ENCODE results near the gene MCF2L. TPM values are rescaled to one million over a fixed set of nuclear protein-coding genes. Genes with fewer than 3 reads are reported as not detected.

Gene MCF2L
- polyA plus RNA-seq, 2 of the 4 experiments (the other 2 are of a cell fraction): 0.36 to 0.92 TPM

GRCh38 chr13:112934078-112934477, 34.9 kb upstream of the MCF2L start:
- ChIA-PET POLR2A (interaction anchor here (1.0 kb wide), 1 partner anchor 276 kb away, joined by 3 read pairs; no protein-coding TSS in a partner anchor), CTCF (no interaction called here)
- no peak for FAIRE-seq
- no peak for TF ChIP-seq NR3C1 (IDR thresholded peaks at IDR 0.05)
- TF ChIP-seq RFX5 (IDR thresholded peaks at IDR 0.05): no peak
- TF ChIP-seq HOXB13 (CRISPR knock-in tag; IDR thresholded peaks at IDR 0.05; ENCODE audit: low read depth): no peak
- TF ChIP-seq CHD4 (IDR thresholded peaks at IDR 0.05; ENCODE audit: borderline replicate concordance): no peak
- TF ChIP-seq GATA3 (IDR thresholded peaks at IDR 0.05; ENCODE audit: borderline replicate concordance): no peak
- TF ChIP-seq CHD2 (IDR thresholded peaks at IDR 0.05; ENCODE audit: low read length, partially characterized antibody): no peak
- TF ChIP-seq EP300 (IDR thresholded peaks at IDR 0.05): no peak
- no peak for TF ChIP-seq ZNF302 (CRISPR knock-in tag; IDR thresholded peaks at IDR 0.05)
- TF ChIP-seq RARB (CRISPR knock-in tag; IDR thresholded peaks at IDR 0.05): no peak
- no peak for TF ChIP-seq EHF (CRISPR knock-in tag; IDR thresholded peaks at IDR 0.05)
- Histone ChIP-seq H3K27ac (no peak overlapping the region), H3K4me1 (no peaks in the 10 kb centered on the region), H3K9me3 (no peaks in the 10 kb centered on the region), H3K4me3 (no peak overlapping the region), H3K4me2 (no peak overlapping the region)
- ATAC-seq: no peak
- no peak for DNase-seq (ENCODE audit: low read depth in 1 of 2, low spot score in 1 of 2)
- 58% methylated on average over 3 of the region's 6 CpGs for WGBS (ENCODE audit: missing lambda C conversion rate)

DNA sequence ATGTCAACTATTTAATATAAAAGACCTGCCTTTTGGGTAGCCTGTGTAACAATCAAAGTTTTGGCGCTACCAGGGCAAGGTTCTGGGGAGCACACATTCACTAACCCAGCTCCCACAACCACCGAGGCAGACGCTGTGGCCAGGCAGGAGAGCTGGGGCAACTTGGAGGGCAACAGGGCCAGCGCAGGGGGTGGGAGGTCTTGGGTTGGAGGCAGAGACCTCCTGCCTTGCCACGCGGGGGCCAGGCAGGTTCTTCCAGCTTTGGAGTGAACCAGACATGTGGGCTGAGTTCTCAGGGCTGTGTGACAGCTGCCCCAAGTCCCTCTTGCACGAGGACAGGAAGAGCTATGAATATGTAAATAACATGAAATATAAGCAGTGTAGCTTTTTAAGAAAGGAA, 30.3 kb upstream of the MCF2L start:
- ChIA-PET CTCF (interaction anchor here (0.9 kb wide), 1 partner anchor 90 kb away, joined by 3 read pairs; no protein-coding TSS in a partner anchor), POLR2A (no interaction called here)
- H3K4me1 ChIP-seq: no peaks in the 10 kb centered on the region
- no peak overlapping the region for H3K4me2 ChIP-seq
- DNase-seq (ENCODE audit: low read depth in 1 of 2, low spot score in 1 of 2): no peak
- FAIRE-seq: no peak
- no peak overlapping the region for H3K4me3 ChIP-seq
- TF ChIP-seq HDAC2 (IDR thresholded peaks at IDR 0.05) (no peak), BHLHE40 (IDR thresholded peaks at IDR 0.05; ENCODE audit: low read depth, low read length) (no peak), FOSB (CRISPR knock-in tag; IDR thresholded peaks at IDR 0.05) (no peak), NPAS2 (CRISPR knock-in tag; IDR thresholded peaks at IDR 0.05; ENCODE audit: borderline replicate concordance) (no peak), MAX (IDR thresholded peaks at IDR 0.05) (no peak)
- TF ChIP-seq, protein P1, sequence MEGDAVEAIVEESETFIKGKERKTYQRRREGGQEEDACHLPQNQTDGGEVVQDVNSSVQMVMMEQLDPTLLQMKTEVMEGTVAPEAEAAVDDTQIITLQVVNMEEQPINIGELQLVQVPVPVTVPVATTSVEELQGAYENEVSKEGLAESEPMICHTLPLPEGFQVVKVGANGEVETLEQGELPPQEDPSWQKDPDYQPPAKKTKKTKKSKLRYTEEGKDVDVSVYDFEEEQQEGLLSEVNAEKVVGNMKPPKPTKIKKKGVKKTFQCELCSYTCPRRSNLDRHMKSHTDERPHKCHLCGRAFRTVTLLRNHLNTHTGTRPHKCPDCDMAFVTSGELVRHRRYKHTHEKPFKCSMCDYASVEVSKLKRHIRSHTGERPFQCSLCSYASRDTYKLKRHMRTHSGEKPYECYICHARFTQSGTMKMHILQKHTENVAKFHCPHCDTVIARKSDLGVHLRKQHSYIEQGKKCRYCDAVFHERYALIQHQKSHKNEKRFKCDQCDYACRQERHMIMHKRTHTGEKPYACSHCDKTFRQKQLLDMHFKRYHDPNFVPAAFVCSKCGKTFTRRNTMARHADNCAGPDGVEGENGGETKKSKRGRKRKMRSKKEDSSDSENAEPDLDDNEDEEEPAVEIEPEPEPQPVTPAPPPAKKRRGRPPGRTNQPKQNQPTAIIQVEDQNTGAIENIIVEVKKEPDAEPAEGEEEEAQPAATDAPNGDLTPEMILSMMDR (IDR thresholded peaks at IDR 0.05): no peak
- no peak overlapping the region for H3K27ac ChIP-seq
- no peaks in the 10 kb centered on the region for H3K9me3 ChIP-seq
- 58% methylated on average over 4 of the region's 7 CpGs for WGBS (ENCODE audit: missing lambda C conversion rate)
- ATAC-seq: no peak

- no peak for DNase-seq (ENCODE audit: low read depth in 1 of 2, low spot score in 1 of 2)
- Histone ChIP-seq H3K4me3 (no peak overlapping the region), H3K4me1 (no peaks in the 10 kb centered on the region), H3K27ac (no peak overlapping the region), H3K4me2 (no peak overlapping the region), H3K9me3 (no peaks in the 10 kb centered on the region)
- no peak for ATAC-seq
- TF ChIP-seq HOXA7 (CRISPR knock-in tag; IDR thresholded peaks at IDR 0.05): no peak
- no peak for TF ChIP-seq HDAC2 (IDR thresholded peaks at IDR 0.05)
- WGBS (ENCODE audit: missing lambda C conversion rate): 53% methylated on average over 14 of the region's 14 CpGs
- CTCF ChIA-PET: interaction anchor here (0.8 to 1.0 kb wide), 2 partner anchors 89 to 513 kb away, joined by 3 to 4 read pairs; no protein-coding TSS in a partner anchor
- FAIRE-seq: no peak
- POLR2A ChIA-PET: no interaction called here
These were observed 28.8 kb upstream of the MCF2L start for GRCh38 chr13:112940236-112940635.

DNA sequence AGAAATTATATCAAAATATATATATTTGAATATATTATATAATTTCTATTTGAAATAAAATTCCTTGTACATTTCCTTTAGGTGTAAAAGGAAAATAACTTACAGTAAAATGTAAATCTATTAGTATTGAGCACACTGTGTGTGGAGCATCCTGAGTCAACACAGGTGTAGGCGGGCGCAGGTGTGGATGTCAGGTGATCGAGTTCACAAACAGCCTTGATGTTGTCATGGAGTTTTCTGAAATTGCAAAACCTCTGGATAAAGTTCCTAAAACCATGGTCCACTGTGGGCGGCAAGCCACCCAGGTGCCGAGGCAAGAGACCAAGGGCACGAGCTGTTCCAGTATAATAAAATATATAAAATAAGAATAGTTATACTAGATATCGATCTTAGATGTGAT, 27.7 kb upstream of the MCF2L start:
- POLR2A ChIA-PET: no interaction called here
- 88% methylated on average over 7 of the region's 7 CpGs for WGBS (ENCODE audit: missing lambda C conversion rate)
- no peak overlapping the region for H3K27ac ChIP-seq
- no peak for TF ChIP-seq HOXB13 (CRISPR knock-in tag; IDR thresholded peaks at IDR 0.05; ENCODE audit: low read depth)
- TF ChIP-seq SREBF2 (IDR thresholded peaks at IDR 0.05): no peak
- TF ChIP-seq GATA3 (IDR thresholded peaks at IDR 0.05; ENCODE audit: borderline replicate concordance): no peak
- no peak for TF ChIP-seq RCOR1 (IDR thresholded peaks at IDR 0.05; ENCODE audit: low read depth, low read length)
- no peak for TF ChIP-seq SMC3 (IDR thresholded peaks at IDR 0.05)
- TF ChIP-seq RAD21 (conservative IDR thresholded peaks at IDR 0.05 in 1 of 2, IDR thresholded peaks at IDR 0.05 in 1 of 2): no peak
- TF ChIP-seq, protein P2, sequence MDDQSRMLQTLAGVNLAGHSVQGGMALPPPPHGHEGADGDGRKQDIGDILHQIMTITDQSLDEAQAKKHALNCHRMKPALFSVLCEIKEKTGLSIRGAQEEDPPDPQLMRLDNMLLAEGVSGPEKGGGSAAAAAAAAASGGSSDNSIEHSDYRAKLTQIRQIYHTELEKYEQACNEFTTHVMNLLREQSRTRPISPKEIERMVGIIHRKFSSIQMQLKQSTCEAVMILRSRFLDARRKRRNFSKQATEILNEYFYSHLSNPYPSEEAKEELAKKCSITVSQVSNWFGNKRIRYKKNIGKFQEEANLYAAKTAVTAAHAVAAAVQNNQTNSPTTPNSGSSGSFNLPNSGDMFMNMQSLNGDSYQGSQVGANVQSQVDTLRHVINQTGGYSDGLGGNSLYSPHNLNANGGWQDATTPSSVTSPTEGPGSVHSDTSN (IDR thresholded peaks at IDR 0.05): no peak
- TF ChIP-seq RARB (CRISPR knock-in tag; IDR thresholded peaks at IDR 0.05): no peak
- TF ChIP-seq, protein P1 (IDR thresholded peaks at IDR 0.05): no peak
- no peak for TF ChIP-seq CHD2 (IDR thresholded peaks at IDR 0.05; ENCODE audit: low read length, partially characterized antibody)
- no peak for TF ChIP-seq EHMT2 (IDR thresholded peaks at IDR 0.05; ENCODE audit: low read depth)
- no peak for TF ChIP-seq ZSCAN20 (CRISPR knock-in tag; IDR thresholded peaks at IDR 0.05)
- TF ChIP-seq RNF2 (IDR thresholded peaks at IDR 0.05; ENCODE audit: borderline replicate concordance, low read depth): no peak
- no peak for TF ChIP-seq BHLHE40 (IDR thresholded peaks at IDR 0.05; ENCODE audit: low read depth, low read length)
- TF ChIP-seq RFX5 (IDR thresholded peaks at IDR 0.05): no peak
- TF ChIP-seq EHF (CRISPR knock-in tag; IDR thresholded peaks at IDR 0.05): no peak
- no peak for TF ChIP-seq CBX2 (IDR thresholded peaks at IDR 0.05; ENCODE audit: borderline replicate concordance, low read depth)
- no peak for TF ChIP-seq HDAC2 (IDR thresholded peaks at IDR 0.05)
- TF ChIP-seq JUN (IDR thresholded peaks at IDR 0.05): no peak
- no peak for ATAC-seq
- H3K4me2 ChIP-seq: no peak overlapping the region
- CTCF ChIA-PET: interaction anchor here (2.3 kb wide), 1 partner anchor 10 kb away, joined by 6 read pairs; no protein-coding TSS in a partner anchor
- no peaks in the 10 kb centered on the region for H3K4me1 ChIP-seq
- no peaks in the 10 kb centered on the region for H3K9me3 ChIP-seq
- DNase-seq (ENCODE audit: low read depth in 1 of 2, low spot score in 1 of 2): no peak
- FAIRE-seq: no peak
- no peak overlapping the region for H3K4me3 ChIP-seq

Data from A549 (cell line).